HepG2 (cell line): Measurements from ENCODE around the gene BAZ2A. TPM values are rescaled to one million over a fixed set of nuclear protein-coding genes. Genes with fewer than 3 reads are reported as not detected.

Experiments used
- ATRX ChIP-seq: sonication (generic); formaldehyde crosslinking; IDR thresholded peaks from 2 replicates; pipeline ENCODE4 v1.4.0; 2020; ENCODE audit warnings: missing genetic modification reagents, borderline replicate concordance
- CC2D1A ChIP-seq: sonication (generic); formaldehyde crosslinking; IDR thresholded peaks from 2 replicates; pipeline ENCODE4 v1.8.1; 2023; ENCODE audit warnings: mild to moderate bottlenecking, missing genetic modification reagents
- ETV6 ChIP-seq: sonication (generic); formaldehyde crosslinking; conservative IDR thresholded peaks from 2 replicates; pipeline ENCODE4 v1.4.0; 2020; ENCODE audit warnings: missing genetic modification reagents
- EZH2 ChIP-seq: conservative IDR thresholded peaks from 2 replicates; pipeline ENCODE4 v1.6.1; 2012; ENCODE audit warnings: mild to moderate bottlenecking, low read depth, low read length, moderate library complexity
- HDAC2 ChIP-seq: sonication (generic); formaldehyde crosslinking; IDR thresholded peaks from 2 replicates; pipeline ENCODE4 v1.4.0; 2020; ENCODE audit warnings: missing genetic modification reagents
- IRF2 ChIP-seq: IDR thresholded peaks from 2 replicates; pipeline ENCODE4 v1.6.1; 2018; ENCODE audit warnings: missing genetic modification reagents, missing compliant biosample characterization
- IRX3 ChIP-seq: sonication (generic); formaldehyde crosslinking; IDR thresholded peaks from 2 replicates; pipeline ENCODE4 v1.8.1; 2023; ENCODE audit warnings: mild to moderate bottlenecking, low read depth, missing genetic modification reagents, borderline replicate concordance
- KAT8 ChIP-seq: IDR thresholded peaks from 2 replicates; pipeline ENCODE4 v1.6.1; 2016; ENCODE audit warnings: missing genetic modification reagents, missing compliant biosample characterization
- MAF1 ChIP-seq: sonication (generic); formaldehyde crosslinking; IDR thresholded peaks from 2 replicates; pipeline ENCODE4 v1.5.0; 2020; ENCODE audit warnings: missing genetic modification reagents, borderline replicate concordance
- MIER3 ChIP-seq: IDR thresholded peaks from 2 replicates; pipeline ENCODE4 v1.6.1; 2016; ENCODE audit warnings: missing compliant biosample characterization, borderline replicate concordance
- PAWR ChIP-seq: sonication (generic); formaldehyde crosslinking; IDR thresholded peaks from 2 replicates; pipeline ENCODE4 v1.4.0; 2020; ENCODE audit warnings: missing genetic modification reagents, mild to moderate bottlenecking, borderline replicate concordance
- SATB2 ChIP-seq: sonication (generic); formaldehyde crosslinking; IDR thresholded peaks from 2 replicates; pipeline ENCODE4 v1.5.0; 2020; ENCODE audit warnings: missing genetic modification reagents
- TBL1XR1 ChIP-seq: fragments of 150-350 bp; IDR thresholded peaks from 2 replicates; pipeline ENCODE4 v1.6.1; 2014; ENCODE audit warnings: borderline replicate concordance, low read length; ENCODE audit not compliant: partially characterized antibody
- ZIK1 ChIP-seq: sonication (generic); formaldehyde crosslinking; IDR thresholded peaks from 2 replicates; pipeline ENCODE4 v1.5.0; 2020; ENCODE audit warnings: mild to moderate bottlenecking, low read depth, missing genetic modification reagents, borderline replicate concordance
- ZMYM2 ChIP-seq: sonication (generic); formaldehyde crosslinking; IDR thresholded peaks from 2 replicates; pipeline ENCODE4 v1.8.0; 2022; ENCODE audit warnings: mild to moderate bottlenecking, missing genetic modification reagents
- ZNF296 ChIP-seq: sonication (generic); formaldehyde crosslinking; conservative IDR thresholded peaks from 2 replicates; pipeline ENCODE4 v1.5.0; 2020; ENCODE audit warnings: mild to moderate bottlenecking, missing genetic modification reagents
- ZSCAN31 ChIP-seq: sonication (generic); formaldehyde crosslinking; IDR thresholded peaks from 2 replicates; pipeline ENCODE4 v1.5.0; 2020; ENCODE audit warnings: low read depth, mild to moderate bottlenecking, missing genetic modification reagents
- polyA plus RNA-seq, 8 experiments: library from polyadenylated mRNA; depleted of rRNA in 3 of 8; stranded (reverse) in 7 of 8; unstranded in 1 of 8; fragments of >200 nt; fragmentation: Illumina TruSeq in 4 of 8; extraction: Trizol in 4 of 8; gene quantifications; 2 replicates each; pipeline versions ENCODE4 v1.2.1 to v1.2.3, GENCODE V29; 2011 to 2016; ENCODE audit warnings: low read depth in 4 of 8, missing spikeins in 1 of 8, mixed read lengths in 1 of 8; ENCODE audit not compliant: insufficient read depth in 1 of 8
- total RNA-seq, 5 experiments: library from RNA; depleted of rRNA; stranded (reverse); fragments of >200 nt; fragmentation: Illumina TruSeq; extraction: Trizol; gene quantifications; 2 replicates each; pipeline ENCODE4 v1.2.3, GENCODE V29; 2016; ENCODE audit warnings: low read depth in 1 of 5
- TF ChIP-seq, protein P1 (sequence below): sonication (generic); formaldehyde crosslinking; IDR thresholded peaks from 2 replicates; pipeline ENCODE4 v1.4.0; 2020; ENCODE audit warnings: missing genetic modification reagents
- TF ChIP-seq, protein P2 (sequence below): sonication (generic); formaldehyde crosslinking; conservative IDR thresholded peaks from 2 replicates; pipeline ENCODE4 v1.4.0; 2020; ENCODE audit warnings: mild to moderate bottlenecking, missing genetic modification reagents, moderate library complexity
- TF ChIP-seq, protein P3 (sequence below): sonication (generic); formaldehyde crosslinking; IDR thresholded peaks from 2 replicates; pipeline ENCODE4 v1.8.0; 2022; ENCODE audit warnings: mild to moderate bottlenecking, missing genetic modification reagents; ENCODE audit not compliant: insufficient replicate concordance
- TF ChIP-seq, protein P4 (sequence below): sonication (generic); formaldehyde crosslinking; IDR thresholded peaks from 2 replicates; pipeline ENCODE4 v1.4.0; 2020; ENCODE audit warnings: missing genetic modification reagents, mild to moderate bottlenecking, borderline replicate concordance

BAZ2A gene
- total and polyA plus RNA-seq, 2 of the 13 experiments (the other 11 are each of a cell fraction or from before 2014, with no cell fraction given): 21.8 to 73.5 TPM

DNA sequence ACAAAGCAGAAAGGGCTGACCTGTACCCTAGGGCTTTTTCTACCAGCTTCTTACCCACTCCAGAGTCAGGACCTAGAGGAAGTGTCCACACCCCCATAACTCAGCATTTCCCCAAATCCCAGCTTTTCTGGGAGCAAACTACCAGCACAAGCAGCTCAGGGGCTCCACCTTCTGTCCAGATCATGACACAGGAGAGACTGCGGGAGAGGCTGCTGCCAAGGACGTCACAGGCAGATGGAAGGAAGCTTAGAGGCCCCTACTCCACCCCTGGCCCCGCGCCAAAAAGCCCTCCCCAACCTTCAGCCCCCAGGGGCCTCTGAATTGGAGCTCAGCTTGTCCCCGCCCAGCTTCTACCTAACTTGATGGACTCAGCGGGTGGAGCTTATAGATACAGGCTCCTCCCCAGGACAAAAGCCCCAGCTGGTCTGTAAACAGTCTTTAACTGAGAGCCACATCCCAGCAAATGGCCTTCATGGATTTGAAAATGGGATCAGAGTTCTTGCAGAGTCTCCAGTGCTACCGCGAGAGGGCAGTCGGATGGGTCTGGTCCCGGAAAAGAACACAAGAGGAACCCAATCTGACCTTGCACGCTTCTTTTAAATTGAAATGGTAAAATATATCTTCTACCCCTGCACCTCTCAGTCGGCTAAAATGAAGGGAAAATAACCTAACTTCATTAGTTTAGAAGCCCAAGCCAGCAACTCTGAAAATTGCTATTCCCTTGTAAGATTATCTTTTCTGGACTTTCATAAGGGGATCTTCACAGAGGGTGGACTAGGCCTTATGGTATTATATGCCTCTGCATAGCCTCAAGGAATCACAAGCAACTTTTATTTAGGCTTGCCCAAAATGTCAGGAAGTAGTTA lies 6.8 kb upstream of the BAZ2A start (continued):
- no peak for TF ChIP-seq CC2D1A (CRISPR knock-in tag)
- TF ChIP-seq, protein P1, sequence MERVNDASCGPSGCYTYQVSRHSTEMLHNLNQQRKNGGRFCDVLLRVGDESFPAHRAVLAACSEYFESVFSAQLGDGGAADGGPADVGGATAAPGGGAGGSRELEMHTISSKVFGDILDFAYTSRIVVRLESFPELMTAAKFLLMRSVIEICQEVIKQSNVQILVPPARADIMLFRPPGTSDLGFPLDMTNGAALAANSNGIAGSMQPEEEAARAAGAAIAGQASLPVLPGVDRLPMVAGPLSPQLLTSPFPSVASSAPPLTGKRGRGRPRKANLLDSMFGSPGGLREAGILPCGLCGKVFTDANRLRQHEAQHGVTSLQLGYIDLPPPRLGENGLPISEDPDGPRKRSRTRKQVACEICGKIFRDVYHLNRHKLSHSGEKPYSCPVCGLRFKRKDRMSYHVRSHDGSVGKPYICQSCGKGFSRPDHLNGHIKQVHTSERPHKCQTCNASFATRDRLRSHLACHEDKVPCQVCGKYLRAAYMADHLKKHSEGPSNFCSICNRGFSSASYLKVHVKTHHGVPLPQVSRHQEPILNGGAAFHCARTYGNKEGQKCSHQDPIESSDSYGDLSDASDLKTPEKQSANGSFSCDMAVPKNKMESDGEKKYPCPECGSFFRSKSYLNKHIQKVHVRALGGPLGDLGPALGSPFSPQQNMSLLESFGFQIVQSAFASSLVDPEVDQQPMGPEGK (CRISPR knock-in tag): peak; percentile 100
- TF ChIP-seq KAT8 (CRISPR knock-in tag): peak; percentile 90
- peak; percentile 22 for TF ChIP-seq TBL1XR1
- TF ChIP-seq, protein P2, sequence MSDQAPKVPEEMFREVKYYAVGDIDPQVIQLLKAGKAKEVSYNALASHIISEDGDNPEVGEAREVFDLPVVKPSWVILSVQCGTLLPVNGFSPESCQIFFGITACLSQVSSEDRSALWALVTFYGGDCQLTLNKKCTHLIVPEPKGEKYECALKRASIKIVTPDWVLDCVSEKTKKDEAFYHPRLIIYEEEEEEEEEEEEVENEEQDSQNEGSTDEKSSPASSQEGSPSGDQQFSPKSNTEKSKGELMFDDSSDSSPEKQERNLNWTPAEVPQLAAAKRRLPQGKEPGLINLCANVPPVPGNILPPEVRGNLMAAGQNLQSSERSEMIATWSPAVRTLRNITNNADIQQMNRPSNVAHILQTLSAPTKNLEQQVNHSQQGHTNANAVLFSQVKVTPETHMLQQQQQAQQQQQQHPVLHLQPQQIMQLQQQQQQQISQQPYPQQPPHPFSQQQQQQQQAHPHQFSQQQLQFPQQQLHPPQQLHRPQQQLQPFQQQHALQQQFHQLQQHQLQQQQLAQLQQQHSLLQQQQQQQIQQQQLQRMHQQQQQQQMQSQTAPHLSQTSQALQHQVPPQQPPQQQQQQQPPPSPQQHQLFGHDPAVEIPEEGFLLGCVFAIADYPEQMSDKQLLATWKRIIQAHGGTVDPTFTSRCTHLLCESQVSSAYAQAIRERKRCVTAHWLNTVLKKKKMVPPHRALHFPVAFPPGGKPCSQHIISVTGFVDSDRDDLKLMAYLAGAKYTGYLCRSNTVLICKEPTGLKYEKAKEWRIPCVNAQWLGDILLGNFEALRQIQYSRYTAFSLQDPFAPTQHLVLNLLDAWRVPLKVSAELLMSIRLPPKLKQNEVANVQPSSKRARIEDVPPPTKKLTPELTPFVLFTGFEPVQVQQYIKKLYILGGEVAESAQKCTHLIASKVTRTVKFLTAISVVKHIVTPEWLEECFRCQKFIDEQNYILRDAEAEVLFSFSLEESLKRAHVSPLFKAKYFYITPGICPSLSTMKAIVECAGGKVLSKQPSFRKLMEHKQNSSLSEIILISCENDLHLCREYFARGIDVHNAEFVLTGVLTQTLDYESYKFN (CRISPR knock-in tag): peak; percentile 89
- TF ChIP-seq ZMYM2 (CRISPR knock-in tag): peak; percentile 67; the same call in 1 of the 2 replicates
- no peak for TF ChIP-seq ATRX (CRISPR knock-in tag)
- peak; percentile 79; the same call in 1 of the 2 replicates for TF ChIP-seq IRF2
- 0 out of 2 replicates have a peak, but pooled peaks have one; percentile 61 for TF ChIP-seq ZSCAN31 (CRISPR knock-in tag)
- 0 out of 2 replicates have a peak, but pooled peaks have one; percentile 36 for TF ChIP-seq ETV6 (CRISPR knock-in tag)
- TF ChIP-seq ZIK1 (CRISPR knock-in tag): 0 out of 2 replicates have a peak, but pooled peaks have one; percentile 38
- no peak for TF ChIP-seq IRX3
- no peak for TF ChIP-seq MAF1 (CRISPR knock-in tag)
- TF ChIP-seq, protein P3, sequence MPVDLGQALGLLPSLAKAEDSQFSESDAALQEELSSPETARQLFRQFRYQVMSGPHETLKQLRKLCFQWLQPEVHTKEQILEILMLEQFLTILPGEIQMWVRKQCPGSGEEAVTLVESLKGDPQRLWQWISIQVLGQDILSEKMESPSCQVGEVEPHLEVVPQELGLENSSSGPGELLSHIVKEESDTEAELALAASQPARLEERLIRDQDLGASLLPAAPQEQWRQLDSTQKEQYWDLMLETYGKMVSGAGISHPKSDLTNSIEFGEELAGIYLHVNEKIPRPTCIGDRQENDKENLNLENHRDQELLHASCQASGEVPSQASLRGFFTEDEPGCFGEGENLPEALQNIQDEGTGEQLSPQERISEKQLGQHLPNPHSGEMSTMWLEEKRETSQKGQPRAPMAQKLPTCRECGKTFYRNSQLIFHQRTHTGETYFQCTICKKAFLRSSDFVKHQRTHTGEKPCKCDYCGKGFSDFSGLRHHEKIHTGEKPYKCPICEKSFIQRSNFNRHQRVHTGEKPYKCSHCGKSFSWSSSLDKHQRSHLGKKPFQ (CRISPR knock-in tag): no peak
- peak; percentile 74 for TF ChIP-seq HDAC2
- TF ChIP-seq, protein P4, sequence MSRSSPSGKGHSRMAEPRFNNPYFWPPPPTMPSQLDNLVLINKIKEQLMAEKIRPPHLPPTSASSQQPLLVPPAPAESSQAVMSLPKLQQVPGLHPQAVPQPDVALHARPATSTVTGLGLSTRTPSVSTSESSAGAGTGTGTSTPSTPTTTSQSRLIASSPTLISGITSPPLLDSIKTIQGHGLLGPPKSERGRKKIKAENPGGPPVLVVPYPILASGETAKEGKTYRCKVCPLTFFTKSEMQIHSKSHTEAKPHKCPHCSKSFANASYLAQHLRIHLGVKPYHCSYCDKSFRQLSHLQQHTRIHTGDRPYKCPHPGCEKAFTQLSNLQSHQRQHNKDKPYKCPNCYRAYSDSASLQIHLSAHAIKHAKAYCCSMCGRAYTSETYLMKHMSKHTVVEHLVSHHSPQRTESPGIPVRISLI (CRISPR knock-in tag): no peak
- TF ChIP-seq SATB2 (CRISPR knock-in tag): no peak
- 0 out of 2 replicates have a peak, but pooled peaks have one; percentile 47 for TF ChIP-seq MIER3 (CRISPR knock-in tag)
- TF ChIP-seq PAWR: no peak
- no peak for TF ChIP-seq ZNF296 (CRISPR knock-in tag)
- no peak for TF ChIP-seq EZH2
